Left renal pelvis (tissue), 4 donors: Measurements from ENCODE around the gene TMEM26. TPM values are rescaled to one million over a fixed set of nuclear protein-coding genes. Genes with fewer than 3 reads are reported as not detected.

Experiments
- polyA plus RNA-seq, 4 donors: library from polyadenylated mRNA; unstranded; fragments of 120-200 nt; gene quantifications; one replicate each; pipeline ENCODE4 v1.2.1, GENCODE V29; 2013; ENCODE audit not compliant: insufficient read length in 4 of 4

The TMEM26 gene
- polyA plus RNA-seq, 4 donors = 6.6 to 12.7 (median 8.2) TPM

Other genes starting within 250 kb of the TMEM26 start
- 1 to 10 TPM in 3 of 4 donors, under 1 TPM in 1; 0.59 to 5.2 (median 3.0) TPM for gene CABCOCO1, start 209.5 kb upstream of the TMEM26 start, polyA plus RNA-seq